Activated CD8-positive, alpha-beta memory T cell treated with anti-CD3 and anti-CD28 coated beads, Interleukin-2, amount 10 ng/mL, durations not matched to agents 7 days and 5 days (primary cell): Measurements from ENCODE around the gene SLFN12L. TPM values are rescaled to one million over a fixed set of nuclear protein-coding genes. Genes with fewer than 3 reads are reported as not detected.

Experiments used
- ATAC-seq: fragments of 150-1000 bp; cut with Tn5 transposase; one replicate; pipeline ENCODE4 v1.10.0; 2021; ENCODE audit warnings: moderate library complexity
- CTCF ChIA-PET: fragments of 350-600 bp; sonication (Branson Sonifier 250); formaldehyde crosslinking; loops from one replicate; lab custom pipeline; 2021; ENCODE audit warnings: antibody characterized with exemption; lab: Charles Lee
- DNase-seq: peaks from one replicate; pipeline ENCODE4 v3.0.0-alpha.2; 2020
- H3K27ac Mint-ChIP-seq: one replicate; pipeline ENCODE4 v1.8.0; 2021; ENCODE audit warnings: mild to moderate bottlenecking, mixed read lengths
- H3K27me3 Mint-ChIP-seq: one replicate; pipeline ENCODE4 v1.8.0; 2021; ENCODE audit warnings: mixed read lengths
- H3K36me3 Mint-ChIP-seq: one replicate; pipeline ENCODE4 v1.8.0; 2021; ENCODE audit warnings: mild to moderate bottlenecking, mixed read lengths
- H3K4me1 Mint-ChIP-seq: one replicate; pipeline ENCODE4 v1.8.0; 2021; ENCODE audit warnings: mixed read lengths
- H3K4me3 Mint-ChIP-seq: one replicate; pipeline ENCODE4 v1.8.0; 2021; ENCODE audit warnings: mild to moderate bottlenecking, moderate library complexity, mixed read lengths
- H3K9me3 Mint-ChIP-seq: one replicate; pipeline ENCODE4 v1.8.0; 2022; ENCODE audit warnings: low read depth, mixed read lengths
- total RNA-seq, 2 experiments: library from RNA; stranded (reverse); gene quantifications; one replicate each; pipeline ENCODE4 v1.2.3, GENCODE V29; 2021

The SLFN12L gene
- total RNA-seq, 2 experiments from 2014 or later, result 95.4 to 197 TPM

DNA sequence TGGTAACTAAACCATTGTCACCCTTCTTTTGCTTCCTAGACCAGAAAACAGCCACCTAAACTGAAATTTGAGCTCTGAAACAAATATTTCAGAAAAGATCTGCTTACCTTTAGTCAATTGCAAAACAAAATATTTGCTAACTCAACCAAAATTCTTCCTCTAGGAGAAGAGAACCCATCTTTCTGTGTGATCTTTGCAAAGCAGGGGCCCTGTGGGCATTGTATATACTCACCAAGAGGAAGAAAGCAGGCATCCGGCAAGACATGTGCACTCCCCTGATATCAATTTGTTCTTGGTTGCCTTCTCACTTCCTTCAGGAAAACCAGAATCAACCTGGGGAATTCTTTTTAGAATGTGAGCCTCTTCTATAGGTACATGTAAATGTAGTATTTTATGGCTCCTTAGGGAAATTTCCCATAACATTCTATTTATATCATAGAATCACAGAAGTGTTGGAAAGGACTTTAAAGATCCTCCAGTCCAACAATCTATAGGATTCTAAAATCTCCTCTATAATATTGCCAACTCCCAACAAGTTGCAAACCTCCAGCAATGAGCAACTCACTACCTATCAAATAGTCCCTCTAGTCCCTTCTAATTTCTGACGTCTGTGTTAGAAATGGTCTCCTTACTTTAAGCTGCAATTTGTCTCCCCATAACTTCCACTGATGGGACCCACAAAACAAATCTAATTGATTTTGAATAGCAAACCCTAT is 22.2 kb upstream of the SLFN12L start:
- Mint-ChIP-seq H3K4me3 (no peak overlapping the region), H3K27me3 (peaks cover 34% of the 10 kb centered on the region), H3K9me3 (no peaks in the 10 kb centered on the region), H3K36me3 (no peaks in the 10 kb centered on the region), H3K27ac (no peak overlapping the region), H3K4me1 (peaks cover 5% of the 10 kb centered on the region)
- CTCF ChIA-PET, result interaction anchor here (1.0 to 1.5 kb wide), 3 partner anchors 17 to 205 kb away, joined by 3 read pairs; no protein-coding TSS in a partner anchor
- DNase-seq (no peak), ATAC-seq (no peak)

- DNase-seq, result no peak
- no peaks in the 10 kb centered on the region for H3K36me3 Mint-ChIP-seq
- H3K4me3 Mint-ChIP-seq, result no peak overlapping the region
- CTCF ChIA-PET, result interaction anchor here (0.6 kb wide), 1 partner anchor 13 kb away, joined by 4 read pairs; no protein-coding TSS in a partner anchor
- H3K9me3 Mint-ChIP-seq, result no peaks in the 10 kb centered on the region
- peaks cover 6% of the 10 kb centered on the region for H3K4me1 Mint-ChIP-seq
- H3K27ac Mint-ChIP-seq, result no peak overlapping the region
- peaks cover 26% of the 10 kb centered on the region for H3K27me3 Mint-ChIP-seq
- ATAC-seq, result no peak
Observed at GRCh38 chr17:35557353-35557752, 19.9 kb upstream of the SLFN12L start.

- CTCF ChIA-PET, result interaction anchor here (0.6 to 1.7 kb wide), 7 partner anchors 12 to 358 kb away, joined by 3 to 10 read pairs (median 3); partner anchors contain the start of gene PEX12
- Mint-ChIP-seq H3K36me3 (no peaks in the 10 kb centered on the region), H3K27me3 (peaks cover 26% of the 10 kb centered on the region), H3K4me3 (no peak overlapping the region), H3K4me1 (peaks cover 5% of the 10 kb centered on the region), H3K9me3 (no peaks in the 10 kb centered on the region), H3K27ac (no peak overlapping the region)
- DNase-seq, result no peak
- no peak for ATAC-seq
Observed at GRCh38 chr17:35555691-35556090, 18.2 kb upstream of the SLFN12L start.

DNA sequence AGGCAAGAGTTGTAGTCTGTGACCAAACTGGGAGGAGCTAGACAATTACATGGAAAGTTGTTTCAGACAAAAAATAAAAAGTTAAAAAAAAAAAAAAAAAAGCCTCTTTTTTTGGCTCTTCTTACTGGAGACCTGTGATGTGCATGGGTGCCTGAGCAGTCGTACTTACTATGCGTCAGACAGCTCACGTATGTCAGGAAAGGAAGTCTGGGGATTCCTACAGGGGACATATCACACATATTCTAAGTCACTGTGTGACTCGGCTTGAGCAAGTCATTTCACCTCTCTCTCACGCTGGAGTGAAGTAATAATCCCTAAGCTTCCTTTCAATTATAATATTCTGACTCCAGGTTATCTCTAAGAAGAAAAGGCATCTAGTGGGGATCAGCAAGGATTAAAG is 17.2 kb upstream of the SLFN12L start:
- Mint-ChIP-seq H3K9me3 (no peaks in the 10 kb centered on the region), H3K27me3 (peaks cover 21% of the 10 kb centered on the region), H3K36me3 (no peaks in the 10 kb centered on the region), H3K4me1 (peaks cover 4% of the 10 kb centered on the region), H3K4me3 (no peak overlapping the region), H3K27ac (no peak overlapping the region)
- CTCF ChIA-PET, result interaction anchor here (0.7 to 3.1 kb wide), 7 partner anchors 13 to 209 kb away, joined by 3 to 12 read pairs (median 3); no protein-coding TSS in a partner anchor
- ATAC-seq (peak; percentile 45), DNase-seq (no peak)

DNA sequence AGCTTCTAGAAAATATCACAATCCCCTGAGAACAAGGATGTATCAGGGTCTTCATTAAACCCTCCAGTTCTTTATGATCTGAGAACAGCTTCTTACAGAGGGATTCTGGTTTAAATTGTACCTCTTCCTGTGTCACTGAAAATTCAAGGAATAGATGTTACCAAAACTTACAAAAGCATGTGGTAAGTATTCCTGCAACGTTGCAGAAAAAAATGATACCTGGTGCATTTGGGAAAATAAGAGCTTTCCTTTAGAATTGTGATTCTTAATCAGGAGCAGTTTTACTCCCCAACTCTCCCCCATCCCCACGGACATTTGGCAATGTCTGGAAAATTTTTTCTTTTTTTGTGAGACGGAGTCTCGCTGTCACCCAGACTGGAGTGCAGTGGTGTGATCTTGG is 15.8 kb upstream of the SLFN12L start:
- ATAC-seq (no peak), DNase-seq (no peak)
- Mint-ChIP-seq H3K9me3 (no peaks in the 10 kb centered on the region), H3K4me3 (no peak overlapping the region), H3K4me1 (peaks cover 8% of the 10 kb centered on the region), H3K27ac (no peak overlapping the region), H3K36me3 (no peaks in the 10 kb centered on the region), H3K27me3 (peaks cover 11% of the 10 kb centered on the region)
- CTCF ChIA-PET, result interaction anchor here (1.0 to 3.1 kb wide), 3 partner anchors 25 to 210 kb away, joined by 3 to 12 read pairs (median 3); partner anchors contain the start of gene PEX12

DNA sequence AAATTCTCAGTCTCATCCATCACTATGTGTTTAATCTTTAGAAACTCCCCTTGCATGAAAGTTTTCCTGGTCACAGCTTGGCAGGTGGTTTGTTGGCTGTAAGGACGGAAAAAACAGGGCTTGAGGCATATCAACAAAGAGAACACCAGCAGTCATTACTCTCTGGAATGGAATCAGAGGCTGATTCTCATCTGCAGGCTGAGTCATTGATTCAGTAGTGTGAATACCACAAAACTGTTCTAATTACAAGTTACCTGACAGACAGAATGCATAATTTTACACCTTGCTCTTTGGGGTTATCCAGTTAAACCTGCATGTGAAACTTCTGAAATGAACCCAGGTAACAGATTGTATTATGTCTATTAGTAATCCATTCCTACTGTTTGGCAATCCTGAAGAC is 11.5 kb upstream of the SLFN12L start:
- Mint-ChIP-seq H3K4me3 (no peak overlapping the region), H3K27ac (no peak overlapping the region), H3K9me3 (no peaks in the 10 kb centered on the region), H3K36me3 (peaks cover 5% of the 10 kb centered on the region), H3K27me3 (no peaks in the 10 kb centered on the region), H3K4me1 (peaks cover 18% of the 10 kb centered on the region)
- CTCF ChIA-PET, result interaction anchor here (0.9 to 1.2 kb wide), 3 partner anchors 10 to 230 kb away, joined by 3 read pairs; no protein-coding TSS in a partner anchor
- ATAC-seq (no peak), DNase-seq (no peak)

DNA sequence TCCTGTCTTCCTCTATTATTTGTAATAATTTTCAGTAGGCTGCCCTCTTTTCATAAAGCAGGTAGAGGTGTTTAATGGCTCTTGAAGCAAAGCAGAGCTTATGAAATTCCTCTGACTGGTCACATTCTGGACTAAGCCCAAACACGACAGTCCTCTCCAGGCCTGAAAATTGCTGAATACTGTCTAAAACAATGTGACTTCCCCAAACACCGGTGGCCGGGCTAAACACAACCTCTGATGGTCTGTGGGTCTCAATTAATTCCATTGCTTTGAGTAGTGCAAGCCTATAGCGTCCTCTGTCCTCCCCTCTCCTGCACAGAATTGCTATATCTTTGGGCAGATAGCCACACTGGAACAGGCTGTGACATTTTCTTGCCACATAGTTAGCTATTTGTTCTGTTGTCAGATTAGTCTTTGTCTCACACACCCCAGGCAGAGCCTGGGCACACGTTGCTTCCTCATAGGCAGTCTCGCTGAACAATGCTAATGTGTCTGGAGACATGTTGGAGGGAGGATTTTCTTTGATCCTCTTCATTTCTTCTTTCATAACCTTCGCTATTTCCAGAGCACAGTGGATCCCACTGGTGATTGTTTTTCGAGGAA is 10.8 kb upstream of the SLFN12L start:
- no peak for DNase-seq
- no peak overlapping the region for H3K4me3 Mint-ChIP-seq
- CTCF ChIA-PET, result interaction anchor here (1.1 to 1.2 kb wide), 2 partner anchors 9 to 231 kb away, joined by 3 read pairs; no protein-coding TSS in a partner anchor
- ATAC-seq, result no peak
- H3K9me3 Mint-ChIP-seq, result no peaks in the 10 kb centered on the region
- H3K27me3 Mint-ChIP-seq, result no peaks in the 10 kb centered on the region
- H3K36me3 Mint-ChIP-seq, result peaks cover 5% of the 10 kb centered on the region
- H3K27ac Mint-ChIP-seq, result no peak overlapping the region
- H3K4me1 Mint-ChIP-seq, result peaks cover 24% of the 10 kb centered on the region

- no peak for DNase-seq
- Mint-ChIP-seq H3K36me3 (peaks cover 5% of the 10 kb centered on the region), H3K4me3 (no peak overlapping the region), H3K27ac (no peak overlapping the region), H3K4me1 (peaks cover 36% of the 10 kb centered on the region), H3K27me3 (no peaks in the 10 kb centered on the region), H3K9me3 (no peaks in the 10 kb centered on the region)
- CTCF ChIA-PET, result no interaction called here
- no peak for ATAC-seq
Observed at GRCh38 chr17:35546487-35546886, 9.0 kb upstream of the SLFN12L start.

GRCh38 chr17:35545150-35545549 is 7.7 kb upstream of the SLFN12L start:
- Mint-ChIP-seq H3K4me3 (no peak overlapping the region), H3K36me3 (peaks cover 5% of the 10 kb centered on the region), H3K4me1 (peaks cover 45% of the 10 kb centered on the region), H3K27ac (no peak overlapping the region), H3K9me3 (no peaks in the 10 kb centered on the region), H3K27me3 (no peaks in the 10 kb centered on the region)
- CTCF ChIA-PET, result no interaction called here
- DNase-seq (no peak), ATAC-seq (no peak)

DNA sequence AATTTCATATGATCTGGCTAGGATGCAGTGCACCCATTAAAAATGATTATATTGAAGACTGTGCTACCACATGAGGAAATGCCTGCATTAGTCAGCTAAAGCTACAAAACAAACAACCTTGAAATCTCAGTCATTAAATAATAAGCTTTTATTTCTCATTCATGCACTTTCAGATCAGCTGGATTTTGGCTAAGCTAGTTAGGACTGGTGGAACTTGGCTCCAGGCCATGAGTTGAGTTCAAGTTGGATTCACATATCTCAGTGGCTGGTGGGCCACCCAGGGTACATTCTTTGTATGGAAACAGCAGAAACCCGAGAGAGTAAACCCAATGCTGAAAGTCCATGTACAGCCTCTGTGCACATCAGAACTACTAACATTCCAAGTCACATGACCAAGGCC is 6.4 kb upstream of the SLFN12L start:
- H3K4me3 Mint-ChIP-seq, result no peak overlapping the region
- H3K27me3 Mint-ChIP-seq, result no peaks in the 10 kb centered on the region
- CTCF ChIA-PET, result interaction anchor here (0.6 to 2.6 kb wide), 2 partner anchors 35 to 136 kb away, joined by 3 to 8 read pairs; partner anchors contain the start of gene PEX12
- peaks cover 54% of the 10 kb centered on the region for H3K4me1 Mint-ChIP-seq
- no peak overlapping the region for H3K27ac Mint-ChIP-seq
- DNase-seq, result no peak
- H3K9me3 Mint-ChIP-seq, result no peaks in the 10 kb centered on the region
- H3K36me3 Mint-ChIP-seq, result peaks cover 5% of the 10 kb centered on the region
- ATAC-seq, result no peak

DNA sequence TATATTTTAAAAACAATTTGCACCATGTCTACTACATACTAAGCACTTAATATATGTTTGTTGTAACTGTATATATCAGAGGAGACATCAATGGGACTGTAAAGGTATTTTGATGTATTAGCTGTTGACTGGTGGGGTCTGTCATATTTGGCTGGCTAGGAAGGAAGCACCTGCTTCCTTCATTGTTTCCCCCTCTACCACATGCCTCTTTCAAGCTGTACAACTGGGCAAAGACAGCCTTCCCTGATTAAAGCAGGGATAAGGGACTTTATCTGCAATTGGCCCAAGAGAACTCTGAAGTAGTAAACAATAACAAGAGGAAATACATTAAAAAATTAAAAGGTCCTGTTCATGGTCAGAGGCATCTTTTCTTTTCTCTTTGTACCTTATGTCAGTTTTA is 5.5 kb upstream of the SLFN12L start:
- ATAC-seq (no peak), DNase-seq (no peak)
- CTCF ChIA-PET, result interaction anchor here (1.1 to 2.6 kb wide), 3 partner anchors 13 to 401 kb away, joined by 3 to 8 read pairs (median 3); partner anchors contain the start of gene PEX12
- Mint-ChIP-seq H3K4me3 (no peak overlapping the region), H3K27me3 (no peaks in the 10 kb centered on the region), H3K27ac (peak overlapping the region; percentile 6), H3K9me3 (no peaks in the 10 kb centered on the region), H3K36me3 (peaks cover 5% of the 10 kb centered on the region), H3K4me1 (peaks cover 61% of the 10 kb centered on the region)

DNA sequence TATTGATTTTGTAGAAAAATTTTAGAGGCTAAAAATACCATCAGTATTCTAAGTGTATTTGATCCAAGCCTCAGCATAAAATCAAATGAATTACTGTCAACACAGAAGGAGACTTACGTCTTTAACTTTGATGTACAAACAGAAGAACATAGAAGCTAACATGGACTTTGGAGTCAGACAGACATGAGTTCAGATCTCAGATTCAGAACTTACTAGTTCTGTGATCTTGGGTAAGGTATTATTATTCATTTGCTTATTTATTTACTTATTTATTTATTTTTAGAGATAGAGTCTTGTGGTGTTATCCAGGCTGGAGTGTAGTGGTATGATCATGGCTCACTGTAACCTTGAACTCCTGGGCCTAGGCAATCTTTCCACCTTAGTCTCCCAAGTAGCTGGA is 4.0 kb upstream of the SLFN12L start:
- DNase-seq (no peak), ATAC-seq (no peak)
- no peaks in the 10 kb centered on the region for H3K9me3 Mint-ChIP-seq
- CTCF ChIA-PET, result interaction anchor here (0.6 to 2.6 kb wide), 7 partner anchors 8 to 327 kb away, joined by 3 to 8 read pairs (median 3); partner anchors contain the start of gene PEX12
- no peaks in the 10 kb centered on the region for H3K27me3 Mint-ChIP-seq
- peak overlapping the region; percentile 99 for H3K27ac Mint-ChIP-seq
- H3K4me3 Mint-ChIP-seq, result peak overlapping the region; percentile 90
- H3K36me3 Mint-ChIP-seq, result peaks cover 16% of the 10 kb centered on the region
- peaks cover 57% of the 10 kb centered on the region for H3K4me1 Mint-ChIP-seq

- DNase-seq (peak; percentile 80), ATAC-seq (peak; percentile 41)
- peak overlapping the region; percentile 90 for H3K4me3 Mint-ChIP-seq
- H3K27me3 Mint-ChIP-seq, result no peaks in the 10 kb centered on the region
- no peaks in the 10 kb centered on the region for H3K9me3 Mint-ChIP-seq
- H3K4me1 Mint-ChIP-seq, result peaks cover 57% of the 10 kb centered on the region
- CTCF ChIA-PET, result interaction anchor here (0.7 to 1.2 kb wide), 3 partner anchors 299 to 375 kb away, joined by 3 read pairs; no protein-coding TSS in a partner anchor
- H3K36me3 Mint-ChIP-seq, result peaks cover 22% of the 10 kb centered on the region
- H3K27ac Mint-ChIP-seq, result peak overlapping the region; percentile 99
Observed at GRCh38 chr17:35540589-35541404, 3.3 kb upstream of the SLFN12L start.
